H9 (cell line): ENCODE data around the gene EVI5L. TPM values are rescaled to one million over a fixed set of nuclear protein-coding genes. Genes with fewer than 3 reads are reported as not detected.

Source experiments
- DNase-seq: peaks from one replicate; pipeline ENCODE4 v3.0.0-alpha.2; 2017
- H2AFZ ChIP-seq: one replicate; pipeline ENCODE4 v1.6.1; 2013; ENCODE audit warnings: mild to moderate bottlenecking, low read length, control low read depth, moderate library complexity
- H2AK5ac ChIP-seq: 2 replicates; pipeline ENCODE4 v1.6.1; 2013; ENCODE audit warnings: low read length, control low read depth, mixed read lengths; ENCODE audit not compliant: insufficient read length
- H2BK120ac ChIP-seq: one replicate; pipeline ENCODE4 v1.6.1; 2013; ENCODE audit warnings: low read depth, mild to moderate bottlenecking, low read length, control low read depth, inconsistent platforms; ENCODE audit not compliant: poor library complexity, severe bottlenecking
- H2BK12ac ChIP-seq: 2 replicates; pipeline ENCODE4 v1.6.1; 2013; ENCODE audit warnings: low read length, control low read depth, mixed read lengths, low read depth; ENCODE audit not compliant: insufficient read length
- H2BK15ac ChIP-seq: 2 replicates; pipeline ENCODE4 v1.6.1; 2013; ENCODE audit warnings: low read depth, low read length, control low read depth
- H2BK20ac ChIP-seq: one replicate; pipeline ENCODE4 v1.6.1; 2013; ENCODE audit warnings: low read depth, mild to moderate bottlenecking, low read length, control low read depth, inconsistent platforms; ENCODE audit not compliant: poor library complexity, severe bottlenecking
- H2BK5ac ChIP-seq: 2 replicates; pipeline ENCODE4 v1.6.1; 2013; ENCODE audit warnings: low read length, control low read depth, mixed read lengths; ENCODE audit not compliant: insufficient read length
- H3K14ac ChIP-seq: 2 replicates; pipeline ENCODE4 v1.6.1; 2013; ENCODE audit warnings: low read length, control low read depth; ENCODE audit not compliant: insufficient read depth
- H3K18ac ChIP-seq: 2 replicates; pipeline ENCODE4 v1.6.1; 2013; ENCODE audit warnings: low read depth, mild to moderate bottlenecking, mixed read lengths, low read length, control low read depth; ENCODE audit not compliant: insufficient read length
- H3K23ac ChIP-seq: 2 replicates; pipeline ENCODE4 v1.6.1; 2013; ENCODE audit warnings: low read length, control low read depth, mixed read lengths, low read depth; ENCODE audit not compliant: insufficient read length
- H3K23me2 ChIP-seq: 2 replicates; pipeline ENCODE4 v1.6.1; 2013; ENCODE audit warnings: low read depth, mild to moderate bottlenecking, mixed read lengths, low read length, control low read depth; ENCODE audit not compliant: insufficient read length, poor library complexity, severe bottlenecking
- H3K27ac ChIP-seq: 2 replicates; pipeline ENCODE4 v1.5.1; 2013; ENCODE audit warnings: low read length, control low read depth, mixed read lengths, low read depth; ENCODE audit not compliant: insufficient read length
- H3K27me3 ChIP-seq: 2 replicates; pipeline ENCODE4 v1.6.1; 2013; ENCODE audit warnings: low read length, control low read depth, inconsistent platforms; ENCODE audit not compliant: insufficient read depth
- H3K4ac ChIP-seq: 2 replicates; pipeline ENCODE4 v1.6.1; 2013; ENCODE audit warnings: low read depth, mild to moderate bottlenecking, control low read depth, inconsistent platforms, low read length, moderate library complexity
- H3K4me1 ChIP-seq: 2 replicates; pipeline ENCODE4 v1.6.1; 2013; ENCODE audit warnings: low read length, control low read depth, inconsistent platforms; ENCODE audit not compliant: insufficient read depth
- H3K4me2 ChIP-seq: 2 replicates; pipeline ENCODE4 v1.6.1; 2013; ENCODE audit warnings: low read length, control low read depth, mixed read lengths; ENCODE audit not compliant: insufficient read length, insufficient read depth
- H3K56ac ChIP-seq: 2 replicates; pipeline ENCODE4 v1.6.1; 2013; ENCODE audit warnings: low read depth, mild to moderate bottlenecking, mixed read lengths, low read length, control low read depth; ENCODE audit not compliant: insufficient read length
- H3K79me1 ChIP-seq: 2 replicates; pipeline ENCODE4 v1.6.1; 2013; ENCODE audit warnings: low read depth, mild to moderate bottlenecking, moderate library complexity, low read length, control low read depth, inconsistent platforms; ENCODE audit not compliant: insufficient read depth, poor library complexity, severe bottlenecking
- H3K79me2 ChIP-seq: 2 replicates; pipeline ENCODE4 v1.6.1; 2013; ENCODE audit warnings: low read length, control low read depth, inconsistent platforms; ENCODE audit not compliant: insufficient read depth
- H3K9ac ChIP-seq: 2 replicates; pipeline ENCODE4 v1.6.1; 2013; ENCODE audit warnings: low read length, control low read depth, mixed read lengths; ENCODE audit not compliant: insufficient read length; ENCODE audit errors: extremely low read depth
- H3K9me3 ChIP-seq: one replicate; pipeline ENCODE4 v1.6.1; 2013; ENCODE audit warnings: low read depth, low read length, inconsistent platforms; ENCODE audit not compliant: control insufficient read depth
- H3T11ph ChIP-seq: one replicate; pipeline ENCODE4 v1.6.1; 2013; ENCODE audit warnings: mild to moderate bottlenecking, low read length, control low read depth, inconsistent platforms
- H4K20me1 ChIP-seq: one replicate; pipeline ENCODE4 v1.6.1; 2013; ENCODE audit not compliant: control insufficient read depth, insufficient read length, insufficient read depth
- H4K5ac ChIP-seq: 2 replicates; pipeline ENCODE4 v1.6.1; 2013; ENCODE audit warnings: low read depth, mild to moderate bottlenecking, mixed read lengths, low read length, control low read depth; ENCODE audit not compliant: insufficient read length
- H4K8ac ChIP-seq: replicated peaks from 2 replicates; pipeline ENCODE4 v1.6.1; 2013; ENCODE audit warnings: low read length, control low read depth, mixed read lengths, low read depth; ENCODE audit not compliant: insufficient read length
- H4K91ac ChIP-seq: 2 replicates; pipeline ENCODE4 v1.6.1; 2013; ENCODE audit warnings: low read depth, mild to moderate bottlenecking, moderate library complexity, mixed read lengths, low read length, control low read depth; ENCODE audit not compliant: insufficient read length
- H3K27ac Mint-ChIP-seq, 3 experiments: 2 replicates in 2 of 3; 3 replicates in 1 of 3; pipeline ENCODE4 v1.8.0; 2020 to 2021; ENCODE audit warnings: mixed read lengths in 3 of 3, mild to moderate bottlenecking in 1 of 3, moderate library complexity in 1 of 3
- H3K27me3 Mint-ChIP-seq: 2 replicates; pipeline ENCODE4 v1.8.0; 2021; ENCODE audit warnings: low read depth, mild to moderate bottlenecking, moderate library complexity, mixed read lengths
- H3K36me3 Mint-ChIP-seq, 3 experiments: 2 replicates in 2 of 3; 3 replicates in 1 of 3; pipeline ENCODE4 v1.8.0; 2020 to 2021; ENCODE audit warnings: low read depth in 3 of 3, mixed read lengths in 3 of 3; ENCODE audit not compliant: insufficient read depth in 1 of 3
- H3K4me1 Mint-ChIP-seq, 2 experiments: 2 replicates each; pipeline ENCODE4 v1.8.0; 2020; ENCODE audit warnings: mixed read lengths in 2 of 2
- H3K4me3 Mint-ChIP-seq, 2 experiments: 2 replicates in 1 of 2; 3 replicates in 1 of 2; pipeline ENCODE4 v1.8.0; 2020 to 2021; ENCODE audit warnings: mild to moderate bottlenecking in 2 of 2, mixed read lengths in 2 of 2, moderate library complexity in 1 of 2
- H3K9me3 Mint-ChIP-seq, 2 experiments: 2 replicates in 1 of 2; 3 replicates in 1 of 2; pipeline ENCODE4 v1.8.0; 2020; ENCODE audit warnings: mild to moderate bottlenecking in 2 of 2, mixed read lengths in 2 of 2, moderate library complexity in 1 of 2
- WGBS: extraction: QIAGEN DNeasy Blood & Tissue Kit; methylation state at CpG from one replicate; pipeline ENCODE4 v1.1.7; 2013; ENCODE audit warnings: missing lambda C conversion rate, low lambda C conversion rate, mixed read lengths; ENCODE audit not compliant: insufficient read length; ENCODE audit errors: extremely low coverage; 5-methylcytosine and 5-hydroxymethylcytosine counted together
- total RNA-seq: library from RNA; stranded (reverse); gene quantifications from 2 replicates; pipeline ENCODE4 v1.2.1, GENCODE V29; 2021
- TF ChIP-seq, protein P1 (sequence below): fragments of 200-600 bp; sonication (generic); conservative IDR thresholded peaks from 3 replicates; pipeline ENCODE4 v1.8.0; 2021; ENCODE audit warnings: antibody characterized with exemption, mild to moderate bottlenecking

Gene EVI5L
- total RNA-seq, 1 experiment from 2014 or later = 7.1 TPM

DNA sequence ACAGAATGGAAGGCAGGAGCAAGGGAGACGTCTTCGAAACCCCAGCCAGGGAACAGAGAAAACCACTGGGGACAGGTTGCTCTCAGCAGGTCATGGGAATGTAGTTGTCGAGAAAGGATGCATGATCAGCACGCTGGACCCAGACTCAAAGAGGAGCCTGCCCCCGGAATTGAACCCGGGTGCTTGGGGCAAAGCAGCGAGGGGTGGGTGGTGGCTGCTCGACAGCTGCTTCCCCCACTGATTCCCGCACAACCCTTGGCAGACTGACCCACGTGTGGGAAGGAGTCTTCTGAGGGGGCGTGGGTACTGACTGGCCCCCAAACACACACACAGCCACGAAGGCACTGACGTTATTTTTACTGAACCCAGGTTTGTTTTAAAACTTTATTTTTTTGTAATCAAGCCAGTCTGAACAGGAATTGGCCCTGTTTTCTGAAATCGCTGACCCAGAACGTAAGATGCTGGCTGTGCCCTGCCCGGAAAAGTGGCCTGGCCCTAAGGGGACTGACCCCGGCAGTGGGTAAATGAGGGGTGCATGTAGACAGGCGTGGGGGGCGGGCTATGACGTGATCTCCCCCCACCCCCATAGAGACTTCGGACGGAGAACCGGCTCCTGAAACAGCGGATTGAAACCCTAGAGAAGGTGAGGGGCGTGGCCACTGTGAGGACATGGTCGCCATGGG is 25.5 kb downstream of the EVI5L start:
- TF ChIP-seq, protein P1, sequence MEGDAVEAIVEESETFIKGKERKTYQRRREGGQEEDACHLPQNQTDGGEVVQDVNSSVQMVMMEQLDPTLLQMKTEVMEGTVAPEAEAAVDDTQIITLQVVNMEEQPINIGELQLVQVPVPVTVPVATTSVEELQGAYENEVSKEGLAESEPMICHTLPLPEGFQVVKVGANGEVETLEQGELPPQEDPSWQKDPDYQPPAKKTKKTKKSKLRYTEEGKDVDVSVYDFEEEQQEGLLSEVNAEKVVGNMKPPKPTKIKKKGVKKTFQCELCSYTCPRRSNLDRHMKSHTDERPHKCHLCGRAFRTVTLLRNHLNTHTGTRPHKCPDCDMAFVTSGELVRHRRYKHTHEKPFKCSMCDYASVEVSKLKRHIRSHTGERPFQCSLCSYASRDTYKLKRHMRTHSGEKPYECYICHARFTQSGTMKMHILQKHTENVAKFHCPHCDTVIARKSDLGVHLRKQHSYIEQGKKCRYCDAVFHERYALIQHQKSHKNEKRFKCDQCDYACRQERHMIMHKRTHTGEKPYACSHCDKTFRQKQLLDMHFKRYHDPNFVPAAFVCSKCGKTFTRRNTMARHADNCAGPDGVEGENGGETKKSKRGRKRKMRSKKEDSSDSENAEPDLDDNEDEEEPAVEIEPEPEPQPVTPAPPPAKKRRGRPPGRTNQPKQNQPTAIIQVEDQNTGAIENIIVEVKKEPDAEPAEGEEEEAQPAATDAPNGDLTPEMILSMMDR = no peak
- Histone ChIP-seq H2BK15ac (no peak overlapping the region), H2BK5ac (no peak overlapping the region), H2BK12ac (no peak overlapping the region), H4K20me1 (no peaks in the 10 kb centered on the region), H3K56ac (no peak overlapping the region), H3K23me2 (peaks cover 3% of the 10 kb centered on the region), H3K79me1 (no peaks in the 10 kb centered on the region), H3K9me3 (no peaks in the 10 kb centered on the region), H2BK20ac (no peak overlapping the region), H2AK5ac (no peak overlapping the region), H3K4me1 (no peaks in the 10 kb centered on the region), H3K9ac (no peak overlapping the region), H3K27me3 (no peaks in the 10 kb centered on the region), H4K5ac (no peak overlapping the region), H3K23ac (no peak overlapping the region), H3K79me2 (no peaks in the 10 kb centered on the region), H3K4me2 (no peak overlapping the region), H2BK120ac (no peak overlapping the region), H3K4ac (no peak overlapping the region), H4K91ac (no peak overlapping the region), H2AFZ (no peak overlapping the region), H3K27ac (no peak overlapping the region), H4K8ac (no peak overlapping the region), H3T11ph (no peak overlapping the region), H3K14ac (no peak overlapping the region), H3K18ac (no peak overlapping the region)
- WGBS = no CpG with 5 or more reads among the region's 26 CpGs
- H3K27me3 Mint-ChIP-seq = peaks cover 46% of the 10 kb centered on the region
- H3K9me3 Mint-ChIP-seq = no peaks in the 10 kb centered on the region
- H3K36me3 Mint-ChIP-seq = no peaks in the 10 kb centered on the region
- peaks cover 8 to 34% of the 10 kb centered on the region in 2 experiments for H3K4me1 Mint-ChIP-seq
- no peak for DNase-seq
- no peak overlapping the region for H3K4me3 Mint-ChIP-seq
- no peak overlapping the region for H3K27ac Mint-ChIP-seq
